Ishikawa (cell line): ENCODE measurements around the gene ONECUT2.

ENCODE experiments used
- CEBPB ChIP-seq: IDR thresholded peaks from 2 replicates; pipeline ENCODE4 v1.6.1; 2012
- CREB1 ChIP-seq: IDR thresholded peaks from 2 replicates; pipeline ENCODE4 v1.6.1; 2012; ENCODE audit warnings: low read depth
- EGR1 ChIP-seq: IDR thresholded peaks from 2 replicates; pipeline ENCODE4 v1.6.1; 2012
- EP300 ChIP-seq: IDR thresholded peaks from 2 replicates; pipeline ENCODE4 v1.6.1; 2012; ENCODE audit warnings: borderline replicate concordance
- FOXM1 ChIP-seq: IDR thresholded peaks from 2 replicates; pipeline ENCODE4 v1.6.1; 2012; ENCODE audit warnings: low read depth, borderline replicate concordance
- MAX ChIP-seq: IDR thresholded peaks from 2 replicates; pipeline ENCODE4 v1.6.1; 2012
- NFIC ChIP-seq: IDR thresholded peaks from 2 replicates; pipeline ENCODE4 v1.6.1; 2012
- RAD21 ChIP-seq: IDR thresholded peaks from 2 replicates; pipeline ENCODE4 v1.6.1; 2012; ENCODE audit warnings: low read depth
- REST ChIP-seq: IDR thresholded peaks from 2 replicates; pipeline ENCODE4 v1.6.1; 2012; ENCODE audit warnings: low read depth, mild to moderate bottlenecking
- TAF1 ChIP-seq: IDR thresholded peaks from 2 replicates; pipeline ENCODE4 v1.6.1; 2012; ENCODE audit warnings: low read depth, mild to moderate bottlenecking
- TCF12 ChIP-seq: IDR thresholded peaks from 2 replicates; pipeline ENCODE4 v1.6.1; 2012; ENCODE audit warnings: low read depth
- TEAD4 ChIP-seq: IDR thresholded peaks from 2 replicates; pipeline ENCODE4 v1.6.1; 2012
- USF1 ChIP-seq: IDR thresholded peaks from 2 replicates; pipeline ENCODE4 v1.6.1; 2012
- YY1 ChIP-seq: IDR thresholded peaks from 2 replicates; pipeline ENCODE4 v1.6.1; 2012; ENCODE audit warnings: low read depth
- ZBTB7A ChIP-seq: IDR thresholded peaks from 2 replicates; pipeline ENCODE4 v1.6.1; 2012; ENCODE audit warnings: low read depth

ONECUT2 gene

GRCh38 chr18:57441071-57441794 is 6.1 kb downstream of the ONECUT2 start:
- TF ChIP-seq YY1 (no peak), TEAD4 (no peak)

GRCh38 chr18:57443247-57443646 is 8.1 kb downstream of the ONECUT2 start:
- no peak for TF ChIP-seq CREB1
- TF ChIP-seq ZBTB7A = no peak

- TF ChIP-seq FOXM1 (no peak), REST (no peak), TAF1 (no peak), CEBPB (no peak), RAD21 (no peak), CREB1 (no peak), USF1 (no peak), ZBTB7A (no peak), YY1 (no peak), NFIC (no peak), TEAD4 (no peak)
Observed at GRCh38 chr18:57443702-57444101, 8.5 kb downstream of the ONECUT2 start.

GRCh38 chr18:57444301-57444759 is 9.2 kb downstream of the ONECUT2 start:
- TF ChIP-seq EP300 (no peak), REST (no peak), EGR1 (no peak), FOXM1 (no peak), NFIC (no peak), TAF1 (no peak), YY1 (no peak), CEBPB (no peak), RAD21 (no peak), USF1 (no peak), TCF12 (no peak), MAX (no peak), CREB1 (no peak), ZBTB7A (no peak), TEAD4 (no peak)

GRCh38 chr18:57445488-57446319 is 10.5 kb downstream of the ONECUT2 start:
- no peak for TF ChIP-seq REST
- TF ChIP-seq CEBPB = no peak
- no peak for TF ChIP-seq EP300
